Glutamatergic neuron (in vitro differentiated cells): ENCODE results near the gene IL19. TPM values are rescaled to one million over a fixed set of nuclear protein-coding genes. Genes with fewer than 3 reads are reported as not detected.
A peak's percentile ranks its signal among the peaks of the same experiment; 100 is the strongest.

ENCODE experiments used
- DNase-seq: peaks from one replicate; pipeline ENCODE4 v3.0.0; 2022
- H3K27ac Mint-ChIP-seq: one replicate; pipeline ENCODE4 v1.8.0; 2020; ENCODE audit warnings: mild to moderate bottlenecking, mixed read lengths, inconsistent platforms; ENCODE audit not compliant: unreplicated experiment
- H3K27me3 Mint-ChIP-seq: one replicate; pipeline ENCODE4 v1.8.0; 2020; ENCODE audit warnings: mild to moderate bottlenecking, moderate library complexity, mixed read lengths, inconsistent platforms; ENCODE audit not compliant: unreplicated experiment
- H3K36me3 Mint-ChIP-seq: one replicate; pipeline ENCODE4 v1.8.0; 2020; ENCODE audit warnings: mild to moderate bottlenecking, mixed read lengths, inconsistent platforms; ENCODE audit not compliant: unreplicated experiment
- H3K4me1 Mint-ChIP-seq: one replicate; pipeline ENCODE4 v1.8.0; 2020; ENCODE audit warnings: mild to moderate bottlenecking, low read depth, mixed read lengths, inconsistent platforms; ENCODE audit not compliant: unreplicated experiment
- H3K4me3 Mint-ChIP-seq: one replicate; pipeline ENCODE4 v1.8.0; 2020; ENCODE audit warnings: mild to moderate bottlenecking, mixed read lengths, inconsistent platforms; ENCODE audit not compliant: unreplicated experiment
- H3K9me3 Mint-ChIP-seq: one replicate; pipeline ENCODE4 v1.8.0; 2020; ENCODE audit warnings: mild to moderate bottlenecking, moderate library complexity, mixed read lengths, inconsistent platforms; ENCODE audit not compliant: unreplicated experiment
- total RNA-seq: library from RNA; stranded (reverse); fragmentation: NEBNext Ultra II Directional; extraction: Animal tissue kit (Norgen Biotek cat#: 25700); gene quantifications from one replicate; pipeline ENCODE4 v1.2.1, GENCODE V29; 2021; ENCODE audit not compliant: unreplicated experiment
- TF ChIP-seq, protein P1 (sequence below): fragments of 200-600 bp; sonication (generic); IDR thresholded peaks from one replicate; pipeline ENCODE4 v1.5.0; 2021; ENCODE audit not compliant: partially characterized antibody, unreplicated experiment

Gene IL19
- total RNA-seq, 1 donor from 2014 or later, result not detected

DNA sequence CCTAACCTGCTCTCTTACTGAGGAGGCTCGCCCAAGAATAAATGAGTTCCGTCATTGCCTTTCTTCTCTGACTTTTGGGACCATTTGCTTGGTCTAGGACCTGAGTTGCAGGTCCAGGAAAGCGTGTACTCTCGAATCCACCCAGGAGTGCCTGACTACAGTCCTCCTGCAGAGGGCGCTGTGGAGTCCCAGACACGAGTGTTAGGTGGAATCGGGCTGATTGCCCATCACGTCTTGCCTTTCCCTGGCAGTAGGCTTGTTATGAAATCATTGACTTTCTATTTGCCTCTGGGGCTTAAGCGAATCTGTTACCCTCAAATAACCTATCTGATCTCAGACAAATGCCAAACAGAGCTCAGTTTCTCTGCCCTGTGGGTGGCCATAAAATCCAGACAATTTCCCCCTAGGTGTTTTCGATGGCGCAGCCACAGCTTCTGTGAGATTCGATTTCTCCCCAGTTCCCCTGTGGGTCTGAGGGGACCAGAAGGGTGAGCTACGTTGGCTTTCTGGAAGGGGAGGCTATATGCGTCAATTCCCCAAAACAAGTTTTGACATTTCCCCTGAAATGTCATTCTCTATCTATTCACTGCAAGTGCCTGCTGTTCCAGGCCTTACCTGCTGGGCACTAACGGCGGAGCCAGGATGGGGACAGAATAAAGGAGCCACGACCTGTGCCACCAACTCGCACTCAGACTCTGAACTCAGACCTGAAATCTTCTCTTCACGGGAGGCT, 94.5 kb downstream of the IL19 start, which contains the start of gene IL20:
Gene IL20 (plus strand): TSS at position 685 of the 733 bp plus-strand sequence. CDS start 230 bp downstream, outside the sequence.
- Mint-ChIP-seq H3K36me3 (no peaks in the 10 kb centered on the region), H3K27me3 (peaks cover 2% of the 10 kb centered on the region), H3K4me1 (no peaks in the 10 kb centered on the region), H3K4me3 (no peak within 1 kb of the TSS), H3K27ac (no peak within 1 kb of the TSS), H3K9me3 (peaks cover 3% of the 10 kb centered on the region)
- DNase-seq, result peak; percentile 86
- TF ChIP-seq, protein P1, sequence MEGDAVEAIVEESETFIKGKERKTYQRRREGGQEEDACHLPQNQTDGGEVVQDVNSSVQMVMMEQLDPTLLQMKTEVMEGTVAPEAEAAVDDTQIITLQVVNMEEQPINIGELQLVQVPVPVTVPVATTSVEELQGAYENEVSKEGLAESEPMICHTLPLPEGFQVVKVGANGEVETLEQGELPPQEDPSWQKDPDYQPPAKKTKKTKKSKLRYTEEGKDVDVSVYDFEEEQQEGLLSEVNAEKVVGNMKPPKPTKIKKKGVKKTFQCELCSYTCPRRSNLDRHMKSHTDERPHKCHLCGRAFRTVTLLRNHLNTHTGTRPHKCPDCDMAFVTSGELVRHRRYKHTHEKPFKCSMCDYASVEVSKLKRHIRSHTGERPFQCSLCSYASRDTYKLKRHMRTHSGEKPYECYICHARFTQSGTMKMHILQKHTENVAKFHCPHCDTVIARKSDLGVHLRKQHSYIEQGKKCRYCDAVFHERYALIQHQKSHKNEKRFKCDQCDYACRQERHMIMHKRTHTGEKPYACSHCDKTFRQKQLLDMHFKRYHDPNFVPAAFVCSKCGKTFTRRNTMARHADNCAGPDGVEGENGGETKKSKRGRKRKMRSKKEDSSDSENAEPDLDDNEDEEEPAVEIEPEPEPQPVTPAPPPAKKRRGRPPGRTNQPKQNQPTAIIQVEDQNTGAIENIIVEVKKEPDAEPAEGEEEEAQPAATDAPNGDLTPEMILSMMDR, result peak; percentile 87

DNA sequence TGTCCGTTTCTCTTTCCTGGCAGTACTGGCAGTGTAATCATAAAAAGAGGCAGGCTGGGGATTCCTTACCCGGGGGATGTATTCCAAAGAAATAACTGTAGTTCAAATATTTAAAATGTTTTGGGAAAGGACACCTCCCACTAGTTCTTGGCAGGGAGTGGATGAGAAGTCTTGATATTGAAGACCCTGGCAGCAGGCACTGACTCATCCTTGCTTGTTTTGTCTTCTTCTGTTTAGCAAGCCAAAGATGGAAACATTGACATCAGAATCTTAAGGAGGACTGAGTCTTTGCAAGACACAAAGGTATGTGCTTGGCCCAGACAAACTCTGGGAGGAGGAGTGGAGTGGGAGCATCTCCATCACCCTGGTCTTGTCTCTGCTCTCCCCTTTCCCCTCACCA, 95.5 kb downstream of the IL19 start:
- no peak overlapping the region for H3K4me3 Mint-ChIP-seq
- no peaks in the 10 kb centered on the region for H3K36me3 Mint-ChIP-seq
- no peak overlapping the region for H3K27ac Mint-ChIP-seq
- peaks cover 1% of the 10 kb centered on the region for H3K9me3 Mint-ChIP-seq
- peaks cover 2% of the 10 kb centered on the region for H3K27me3 Mint-ChIP-seq
- TF ChIP-seq, protein P1, result no peak
- no peaks in the 10 kb centered on the region for H3K4me1 Mint-ChIP-seq
- no peak for DNase-seq

DNA sequence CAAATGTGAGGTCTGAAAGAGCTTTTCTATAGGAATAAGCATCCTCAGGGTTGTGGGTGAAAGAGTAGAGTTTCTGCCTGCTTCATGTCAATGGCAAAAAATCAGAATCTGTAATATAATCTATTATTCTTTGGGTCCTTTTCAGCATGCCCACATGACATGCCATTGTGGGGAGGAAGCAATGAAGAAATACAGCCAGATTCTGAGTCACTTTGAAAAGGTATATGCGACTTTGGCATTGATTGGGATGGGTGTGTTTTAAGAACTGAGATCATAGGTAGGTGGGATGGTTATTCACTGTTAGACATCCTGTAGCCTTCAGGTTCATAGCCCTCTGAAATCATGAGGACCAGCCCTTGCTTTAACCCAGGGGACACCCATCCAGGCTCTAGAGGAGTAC, 96.7 kb downstream of the IL19 start:
- H3K27ac Mint-ChIP-seq, result no peak overlapping the region
- H3K27me3 Mint-ChIP-seq, result peaks cover 2% of the 10 kb centered on the region

DNA sequence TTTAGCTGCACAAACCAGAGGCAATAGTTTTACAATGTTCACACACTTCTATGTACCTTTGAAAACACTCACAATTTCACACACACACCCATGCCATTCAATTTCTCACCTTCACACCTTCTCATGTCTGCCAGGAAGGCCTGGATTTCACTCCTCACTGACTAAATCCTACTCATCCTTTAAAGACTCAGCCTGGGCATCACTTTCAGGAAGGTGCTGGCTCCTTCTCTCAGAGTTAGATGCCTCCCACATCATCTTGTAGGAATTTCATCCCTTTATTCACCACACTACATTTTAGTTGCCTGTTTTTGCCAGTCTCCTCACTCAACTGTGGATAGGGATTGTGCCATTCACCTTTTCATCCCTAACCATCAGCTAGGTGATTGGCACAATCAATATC, 97.1 kb downstream of the IL19 start:
- DNase-seq, result no peak
- Mint-ChIP-seq H3K27ac (no peak overlapping the region), H3K4me1 (no peaks in the 10 kb centered on the region), H3K9me3 (peaks cover 1% of the 10 kb centered on the region), H3K4me3 (no peak overlapping the region), H3K27me3 (peaks cover 2% of the 10 kb centered on the region), H3K36me3 (no peaks in the 10 kb centered on the region)
- TF ChIP-seq, protein P1, result no peak

More for the DNA sequence above, 96.7 kb downstream of the IL19 start:
- Mint-ChIP-seq H3K4me1 (no peaks in the 10 kb centered on the region), H3K9me3 (peaks cover 1% of the 10 kb centered on the region), H3K36me3 (no peaks in the 10 kb centered on the region), H3K4me3 (no peak overlapping the region)
- TF ChIP-seq, protein P1, result no peak
- no peak for DNase-seq

GRCh38 chr1:206868264-206868663, 97.7 kb downstream of the IL19 start:
- H3K27ac Mint-ChIP-seq, result no peak overlapping the region
- no peak overlapping the region for H3K4me3 Mint-ChIP-seq
- H3K27me3 Mint-ChIP-seq, result peaks cover 2% of the 10 kb centered on the region
- TF ChIP-seq, protein P1, result no peak
- H3K4me1 Mint-ChIP-seq, result no peaks in the 10 kb centered on the region
- H3K36me3 Mint-ChIP-seq, result no peaks in the 10 kb centered on the region
- no peak for DNase-seq
- H3K9me3 Mint-ChIP-seq, result peaks cover 1% of the 10 kb centered on the region
